SH-SY5Y (cell line): Measurements from ENCODE around the gene CREB1.

Source experiments
- GATA2 ChIP-seq: IDR thresholded peaks from 2 replicates; pipeline ENCODE4 v1.6.1; 2011; ENCODE audit warnings: mild to moderate bottlenecking, low read depth, low read length
- GATA3 ChIP-seq: IDR thresholded peaks from 2 replicates; pipeline ENCODE4 v1.6.1; 2011; ENCODE audit warnings: low read depth, mild to moderate bottlenecking, low read length, moderate library complexity

CREB1 gene

DNA sequence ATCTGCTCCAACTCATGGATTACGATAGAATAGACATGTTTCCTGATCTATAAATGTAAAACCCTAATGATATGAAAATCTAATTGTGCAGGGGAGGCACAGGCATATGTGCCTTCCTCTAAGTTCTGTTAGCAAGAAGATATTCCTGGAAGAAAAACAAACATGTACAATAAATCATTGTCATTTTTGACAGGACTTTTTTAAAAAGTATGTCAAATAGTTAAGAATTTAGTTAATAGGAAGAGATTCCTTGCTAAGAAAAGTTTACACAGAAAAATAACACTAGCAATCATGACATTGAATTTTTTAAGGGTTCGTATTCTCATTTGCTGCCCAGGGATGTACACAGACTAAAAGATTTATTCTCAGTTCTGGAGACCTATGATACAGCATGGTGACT is 15.3 kb upstream of the CREB1 start:
- no peak for TF ChIP-seq GATA3
- TF ChIP-seq GATA2, result no peak

DNA sequence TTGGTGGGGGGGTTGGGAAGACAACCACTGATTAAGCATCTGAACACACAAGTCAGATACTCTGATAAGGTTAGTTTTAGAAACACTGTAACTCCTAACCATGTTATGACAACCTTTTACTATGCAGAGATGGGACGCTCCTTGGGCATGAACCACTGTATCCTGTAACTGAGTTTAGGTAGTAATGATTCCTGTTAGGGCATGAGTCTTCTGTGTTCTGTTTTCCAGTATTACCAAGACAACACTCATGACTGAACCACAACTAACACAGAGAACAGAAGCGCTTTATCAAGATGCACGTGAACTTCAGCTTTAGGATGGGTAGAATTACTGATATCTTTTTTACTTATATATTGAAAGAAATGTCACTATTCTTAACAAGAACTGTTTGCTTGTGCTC is 14.1 kb upstream of the CREB1 start:
- no peak for TF ChIP-seq GATA3
- TF ChIP-seq GATA2, result no peak

DNA sequence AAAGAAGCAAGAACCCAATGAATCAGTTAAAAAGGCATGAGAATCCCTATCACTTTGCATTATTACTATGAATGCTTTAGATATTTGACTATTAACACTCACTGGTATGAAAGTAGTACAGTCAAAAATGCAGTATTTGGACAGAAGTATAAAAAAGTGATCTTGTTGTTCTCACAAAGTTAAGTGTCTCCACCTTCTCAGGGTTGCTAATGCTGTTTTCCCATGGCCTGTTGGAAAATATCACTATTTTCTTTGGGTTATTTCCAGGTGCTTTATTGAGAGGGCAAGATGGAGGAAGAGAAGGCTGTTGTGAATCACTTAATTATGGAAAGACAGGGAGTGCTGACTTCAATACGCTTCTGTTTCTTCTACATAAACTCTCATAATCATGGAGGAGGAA is 13.6 kb upstream of the CREB1 start:
- TF ChIP-seq GATA3 (no peak), GATA2 (no peak)

DNA sequence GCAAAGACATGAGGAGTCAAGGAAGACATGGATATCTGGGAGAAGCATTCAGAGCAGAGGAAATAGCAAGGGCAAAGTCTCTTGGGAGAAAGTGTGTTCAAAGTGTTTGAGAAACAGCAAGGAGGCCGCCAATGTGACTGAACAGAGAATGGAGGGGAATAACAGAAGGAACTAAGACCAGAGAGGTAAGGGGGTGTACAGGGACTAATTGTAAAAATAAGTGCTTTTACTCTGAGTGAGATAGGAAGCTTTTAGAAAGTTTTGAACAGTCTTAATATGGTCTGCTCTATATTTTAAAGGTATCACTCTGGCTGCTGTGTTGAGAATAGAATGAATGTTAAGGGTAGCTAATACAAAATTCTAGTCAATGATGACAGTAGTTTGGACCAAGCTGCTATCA is 6.8 kb upstream of the CREB1 start:
- TF ChIP-seq GATA3 (no peak), GATA2 (no peak)

DNA sequence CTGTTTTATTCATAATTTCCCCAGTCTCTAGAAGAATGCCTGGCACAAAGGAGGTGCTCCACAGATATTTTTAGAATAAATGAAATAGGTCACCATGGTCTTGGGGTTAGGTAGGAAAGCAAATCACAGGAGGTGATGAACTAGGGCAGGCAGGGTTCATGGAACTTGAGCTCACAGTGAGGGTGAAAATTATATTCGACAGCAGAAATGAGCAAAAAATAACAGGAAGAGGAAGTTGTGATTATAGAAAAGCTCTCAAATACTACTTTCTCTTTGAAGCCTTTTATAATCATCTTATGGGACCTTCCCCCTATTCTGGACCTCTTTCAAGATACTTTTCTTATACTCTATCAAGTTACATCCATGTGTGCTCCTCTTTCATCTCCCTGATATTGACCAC is 4.5 kb upstream of the CREB1 start:
- TF ChIP-seq GATA2 (no peak), GATA3 (no peak)

DNA sequence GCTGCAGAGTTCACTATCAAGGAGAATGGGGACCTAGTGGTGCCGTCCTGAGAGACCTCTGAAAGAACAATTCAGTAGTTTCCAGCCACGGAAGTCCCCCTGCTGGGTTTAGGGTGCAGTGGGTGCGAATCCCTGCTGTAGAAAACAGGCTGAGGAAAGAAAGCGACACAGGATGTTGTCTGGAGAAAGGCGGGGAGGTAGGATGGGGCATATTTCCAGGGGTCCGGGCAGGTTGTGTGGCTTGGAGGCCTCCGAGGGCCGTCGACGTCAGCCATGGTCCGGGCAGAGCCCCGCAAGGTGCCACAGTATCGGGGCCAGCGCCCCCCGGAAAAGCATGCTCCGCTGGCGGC is 807 bp upstream of the CREB1 start:
- no peak for TF ChIP-seq GATA3
- no peak for TF ChIP-seq GATA2

DNA sequence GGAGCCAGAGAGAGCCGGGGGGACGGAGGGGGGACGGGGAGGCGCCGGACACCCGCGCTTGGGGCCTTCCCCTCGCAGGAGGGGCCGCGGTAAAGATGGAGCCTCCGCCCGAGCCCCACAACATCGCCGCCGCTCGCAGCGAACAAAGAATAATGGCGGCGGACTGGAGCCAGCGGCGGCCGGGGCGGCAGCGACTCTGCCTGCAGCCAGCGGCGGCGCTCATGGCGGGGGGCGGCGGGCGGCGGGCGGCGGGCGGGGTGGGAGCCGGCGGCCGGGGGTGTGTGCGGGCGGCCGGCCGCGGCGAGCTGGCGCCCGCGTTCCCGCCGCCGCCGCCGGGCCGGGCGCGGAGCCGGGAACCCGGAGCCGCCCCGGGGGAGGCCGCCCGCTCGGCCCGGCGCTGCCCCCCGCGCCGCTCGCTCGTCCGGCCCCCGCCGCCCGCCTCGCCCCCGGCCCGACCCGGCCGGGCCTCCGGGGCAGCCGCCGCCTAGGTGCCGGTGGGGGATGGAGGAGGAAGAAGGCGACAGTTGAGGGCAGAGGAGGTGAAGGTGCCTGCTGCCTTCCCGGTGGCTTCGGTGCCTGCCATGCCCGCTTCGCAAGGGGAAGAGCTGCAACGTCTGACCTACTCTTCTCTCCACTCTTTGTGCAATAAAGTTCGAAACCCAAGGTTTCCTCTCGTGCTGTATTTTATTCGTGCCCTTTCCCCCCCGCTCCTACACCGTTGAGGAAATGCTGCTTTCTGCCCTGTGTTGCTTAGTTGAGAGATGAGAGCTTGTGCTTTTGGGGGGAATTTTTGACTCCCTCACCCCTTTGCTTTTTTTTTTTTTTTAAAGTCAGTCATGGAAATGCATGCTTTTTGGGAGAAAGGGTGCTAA is 634 bp downstream of the CREB1 start:
- TF ChIP-seq GATA3, result no peak
- TF ChIP-seq GATA2, result no peak

DNA sequence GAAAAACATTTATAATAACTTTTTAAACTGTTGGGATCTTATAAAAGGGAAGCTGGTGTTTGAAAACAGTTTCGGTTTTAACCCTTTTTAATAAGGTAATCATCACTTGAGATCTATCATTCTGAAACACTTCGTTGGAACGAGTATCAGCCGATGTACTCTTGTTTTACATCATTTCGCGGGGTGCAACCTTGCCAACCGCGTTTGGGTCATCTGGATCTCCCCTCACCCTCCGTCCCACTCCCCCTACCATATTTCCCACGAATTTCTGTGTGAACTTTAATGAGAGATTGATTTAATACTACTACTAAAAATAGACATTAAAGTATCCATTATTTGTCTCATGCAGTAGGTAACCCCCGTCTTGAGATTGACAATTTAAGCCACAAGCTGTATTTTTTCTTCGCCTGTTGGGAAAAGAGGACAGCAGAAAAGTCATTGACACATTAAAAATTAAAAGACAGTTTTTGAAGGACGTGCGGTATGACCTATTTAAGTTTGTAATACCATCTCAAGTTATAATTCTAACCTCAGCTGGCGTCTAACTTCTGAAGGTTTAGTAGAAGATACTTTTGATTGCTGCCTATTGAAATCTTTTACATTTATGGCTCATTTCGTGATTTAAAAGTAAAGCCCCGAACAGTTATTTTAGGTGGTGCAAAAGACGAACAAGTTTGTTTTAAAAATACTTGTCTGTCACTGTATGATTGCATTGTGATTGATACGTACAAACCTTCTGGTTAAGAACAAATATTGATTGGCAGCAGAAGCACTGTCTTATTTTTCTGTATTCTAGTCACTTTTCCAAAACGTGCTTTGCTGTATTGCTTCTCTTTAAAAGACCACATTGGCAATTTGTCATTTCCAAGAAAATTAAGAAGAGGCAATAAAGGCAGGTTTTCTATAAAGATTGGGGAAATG is 1.5 kb downstream of the CREB1 start:
- TF ChIP-seq GATA2 (peak; percentile 16; the same call in 1 of the 2 replicates), GATA3 (no peak)

DNA sequence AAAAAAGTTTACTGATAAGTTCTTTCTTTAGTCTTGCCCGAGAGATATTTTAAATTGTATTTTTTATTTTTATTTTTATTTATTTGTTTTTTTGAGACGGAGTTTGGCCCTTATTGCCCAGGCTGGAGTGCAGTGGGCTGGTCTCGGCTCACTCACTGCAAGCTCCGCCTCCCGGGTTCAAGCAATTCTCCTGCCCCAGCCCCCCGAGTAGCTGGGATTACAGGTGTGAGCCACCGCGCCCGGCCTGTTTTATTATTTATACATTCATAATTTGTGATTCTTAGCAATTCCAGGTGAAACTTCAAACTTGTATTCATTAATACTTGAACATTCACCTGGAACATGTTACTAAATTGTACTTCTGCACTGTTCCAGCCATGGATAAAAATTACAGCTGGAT is 2.9 kb downstream of the CREB1 start:
- TF ChIP-seq GATA2 (no peak), GATA3 (no peak)

DNA sequence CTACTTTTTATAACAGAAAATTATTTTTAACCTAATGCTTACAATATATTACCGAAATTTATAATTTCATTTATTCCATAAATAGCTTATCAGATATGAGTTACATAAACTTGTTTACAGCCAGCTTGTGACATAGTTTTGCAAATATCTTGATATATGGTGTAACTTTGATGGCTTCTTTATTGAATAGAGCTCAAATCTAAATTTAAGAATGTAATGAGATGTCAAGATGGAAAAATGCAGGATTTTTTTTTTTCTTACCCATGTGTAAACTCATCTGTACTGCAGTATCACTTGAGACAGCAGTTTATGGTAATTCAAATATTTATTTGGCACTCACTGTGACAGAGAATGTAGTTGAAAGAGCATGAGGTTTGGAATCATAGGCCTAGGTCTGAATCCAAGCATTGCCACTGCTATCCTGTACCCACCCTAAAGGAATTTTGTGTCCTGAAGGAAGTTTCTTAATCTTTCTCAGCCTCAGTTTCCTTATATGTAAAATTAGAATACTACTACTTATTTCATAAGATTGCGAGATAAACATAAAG is 3.8 kb downstream of the CREB1 start:
- no peak for TF ChIP-seq GATA2
- no peak for TF ChIP-seq GATA3

DNA sequence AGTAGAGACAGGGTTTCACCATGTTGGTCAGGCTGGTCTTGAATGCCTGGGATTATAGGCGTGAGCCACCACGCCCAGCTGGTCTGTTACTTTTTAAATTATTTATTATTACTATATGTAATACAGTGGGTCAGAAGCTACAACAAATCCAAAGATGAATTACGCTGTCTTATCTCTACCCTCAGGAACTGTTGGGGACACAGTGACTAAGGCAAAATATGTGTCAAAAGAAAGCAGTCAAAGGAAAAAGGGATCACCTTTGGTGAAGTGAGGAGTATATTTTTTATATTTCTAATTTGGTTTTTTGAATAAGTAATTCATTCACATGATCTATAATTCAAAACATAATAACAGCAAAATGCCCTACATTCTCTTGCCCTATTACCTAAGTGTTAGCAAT is 4.7 kb downstream of the CREB1 start:
- TF ChIP-seq GATA3 (no peak), GATA2 (no peak)

DNA sequence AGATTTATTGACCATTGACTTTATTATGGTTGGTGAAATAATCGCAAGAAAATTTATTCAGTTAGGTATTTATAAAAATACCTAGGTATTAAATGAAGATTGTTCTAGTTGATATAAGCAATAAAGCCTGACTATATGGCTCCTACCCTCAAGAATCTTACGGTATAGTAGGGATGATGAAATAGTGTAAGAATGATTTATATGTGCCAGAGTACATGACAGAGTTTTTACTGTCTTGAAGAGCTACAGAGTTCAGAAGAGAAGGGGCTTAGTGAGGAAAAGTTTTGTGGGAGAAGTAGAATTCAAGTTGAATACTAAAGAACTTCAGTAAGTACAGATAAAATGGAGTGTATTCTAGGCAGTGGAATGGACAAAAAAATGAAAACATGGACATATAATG is 9.7 kb downstream of the CREB1 start:
- TF ChIP-seq GATA2 (no peak), GATA3 (no peak)

DNA sequence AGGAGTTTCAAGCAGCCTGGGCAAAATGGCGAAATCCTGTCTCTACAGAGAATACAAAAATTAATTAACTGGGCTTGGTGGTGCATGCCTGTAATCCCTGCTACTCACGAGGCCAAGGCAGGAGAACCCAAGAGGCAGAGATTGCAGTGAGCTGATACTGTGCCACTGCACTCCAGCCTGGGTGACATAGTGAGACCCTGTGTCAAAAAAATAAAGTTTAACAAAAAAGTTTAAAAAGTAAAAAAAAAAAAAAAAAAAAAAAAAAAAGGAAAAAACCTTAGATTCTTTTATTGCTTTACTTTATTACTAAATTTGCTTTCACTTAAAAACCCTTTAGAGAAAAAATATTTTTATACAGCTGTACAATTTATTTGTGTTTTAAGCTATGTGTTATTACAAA is 10.7 kb downstream of the CREB1 start:
- TF ChIP-seq GATA2 (no peak), GATA3 (no peak)

DNA sequence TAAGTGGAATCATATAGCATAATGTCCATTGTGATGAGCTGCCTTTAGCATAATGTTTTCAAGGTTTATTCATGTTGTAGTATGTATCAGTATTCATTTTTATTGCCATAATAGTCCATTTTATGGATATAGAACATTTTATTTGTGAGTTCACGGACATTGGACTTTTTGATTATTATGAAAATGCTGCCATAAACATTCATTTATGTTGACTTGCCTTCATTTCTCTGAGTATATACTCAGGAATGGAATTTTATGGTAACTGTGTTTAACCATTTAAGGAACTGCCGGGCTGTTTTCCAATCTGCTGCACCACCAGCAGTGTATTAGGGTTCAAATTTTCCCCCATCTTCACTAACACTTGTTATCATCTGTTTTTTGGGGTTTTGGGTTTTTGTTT is 12.2 kb downstream of the CREB1 start:
- TF ChIP-seq GATA3 (no peak), GATA2 (no peak)
